NK-92 (cell line): ENCODE measurements around the gene ERICH6.

Experiments used
- DNase-seq: peaks from one replicate; lab custom pipeline; 2025; ENCODE audit not compliant: unreplicated experiment; lab: John Stamatoyannopoulos, UW

The ERICH6 gene

DNA sequence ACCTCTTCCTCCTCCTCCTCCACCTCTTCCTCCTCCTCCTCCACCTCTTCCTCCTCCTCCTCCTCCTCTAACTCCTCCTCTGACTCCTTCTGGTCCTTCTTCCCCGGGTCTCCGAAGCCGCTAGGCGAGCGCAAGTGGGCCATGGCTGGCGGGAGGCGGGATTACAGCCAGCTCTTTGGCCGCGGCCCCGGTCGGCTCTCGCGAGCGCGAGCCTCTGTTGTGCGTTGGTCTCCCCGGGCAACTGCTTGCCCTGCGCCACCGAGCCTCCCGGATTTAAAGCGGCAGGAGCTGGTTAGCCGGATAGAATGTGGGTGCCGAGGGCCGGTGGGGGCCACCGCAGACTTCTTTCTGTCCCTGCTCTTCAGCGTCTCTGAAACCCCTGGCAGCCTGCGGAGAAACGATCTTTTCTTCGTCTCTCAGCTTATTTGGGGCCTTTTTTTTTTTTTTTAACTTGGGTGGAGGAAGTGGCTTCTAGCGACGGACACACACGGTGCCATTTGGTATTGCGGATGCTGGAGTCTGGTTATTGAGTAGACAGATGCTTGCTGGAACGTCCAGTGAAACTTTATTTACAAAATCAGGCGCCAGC is at the start of gene ERICH6:
Gene ERICH6 (minus strand): TSS at position 165 of the 589 bp plus-strand sequence. CDS start 22 bp downstream, at position 143.
- DNase-seq: no peak

DNA sequence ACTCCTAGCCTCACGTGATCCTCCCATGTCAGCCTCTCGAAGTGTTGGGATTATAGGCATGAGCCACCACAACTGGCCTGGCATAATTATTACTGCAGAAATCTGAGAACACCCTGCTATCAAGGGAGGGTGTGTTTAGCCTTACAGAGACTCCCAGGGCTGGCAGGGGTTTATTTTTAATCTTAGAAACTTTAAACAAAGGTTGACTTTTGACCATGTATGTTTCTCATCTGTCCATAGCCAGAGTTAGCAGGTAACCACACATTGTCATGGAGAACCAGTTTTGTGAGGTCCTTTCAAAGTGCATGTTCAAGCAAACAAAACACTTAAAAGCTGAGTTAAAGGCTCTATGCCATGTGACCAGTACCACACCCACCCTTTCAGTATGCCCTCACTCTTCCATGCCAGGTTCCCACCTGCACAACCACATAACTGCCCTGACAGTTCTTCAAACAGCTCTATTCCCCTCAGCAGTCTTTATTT is 48.1 kb upstream of the ERICH6 start:
- DNase-seq: no peak

DNA sequence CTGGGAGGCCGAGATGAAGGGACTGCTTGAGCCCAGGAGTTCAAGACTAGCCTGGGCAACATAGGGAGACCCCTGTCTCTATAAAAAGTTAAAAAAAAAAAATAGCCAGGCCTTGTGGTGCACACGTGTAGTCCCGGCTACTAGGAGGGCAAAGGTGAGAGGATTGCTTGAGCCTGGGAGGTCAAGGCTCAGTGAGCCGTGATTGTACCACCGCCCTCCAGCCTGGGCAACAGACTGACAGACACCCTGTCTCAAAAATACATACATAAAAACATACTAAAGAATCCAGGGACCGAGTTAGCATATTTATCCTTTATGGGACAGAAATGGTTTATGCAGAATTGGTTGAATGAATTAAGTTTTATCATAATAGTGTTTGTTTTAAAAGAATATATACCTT is 45.5 kb upstream of the ERICH6 start:
- DNase-seq: no peak

DNA sequence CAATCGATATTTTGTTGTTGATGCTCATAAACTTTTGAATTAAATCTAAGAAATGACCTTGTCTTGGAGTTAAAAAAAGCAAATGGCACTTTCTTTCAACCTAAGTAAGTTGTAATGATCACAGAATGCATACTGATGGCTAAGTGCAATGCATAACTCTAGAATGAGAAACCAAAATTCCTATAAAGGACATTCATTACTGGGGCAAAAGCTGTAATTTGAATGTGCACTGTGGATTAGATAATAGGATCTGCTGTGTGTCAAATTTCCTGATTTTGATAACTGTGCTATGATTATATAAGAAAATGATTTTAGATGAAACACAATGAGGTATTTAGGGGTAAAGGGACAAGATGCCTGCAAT is 44.9 kb upstream of the ERICH6 start:
- DNase-seq: no peak

DNA sequence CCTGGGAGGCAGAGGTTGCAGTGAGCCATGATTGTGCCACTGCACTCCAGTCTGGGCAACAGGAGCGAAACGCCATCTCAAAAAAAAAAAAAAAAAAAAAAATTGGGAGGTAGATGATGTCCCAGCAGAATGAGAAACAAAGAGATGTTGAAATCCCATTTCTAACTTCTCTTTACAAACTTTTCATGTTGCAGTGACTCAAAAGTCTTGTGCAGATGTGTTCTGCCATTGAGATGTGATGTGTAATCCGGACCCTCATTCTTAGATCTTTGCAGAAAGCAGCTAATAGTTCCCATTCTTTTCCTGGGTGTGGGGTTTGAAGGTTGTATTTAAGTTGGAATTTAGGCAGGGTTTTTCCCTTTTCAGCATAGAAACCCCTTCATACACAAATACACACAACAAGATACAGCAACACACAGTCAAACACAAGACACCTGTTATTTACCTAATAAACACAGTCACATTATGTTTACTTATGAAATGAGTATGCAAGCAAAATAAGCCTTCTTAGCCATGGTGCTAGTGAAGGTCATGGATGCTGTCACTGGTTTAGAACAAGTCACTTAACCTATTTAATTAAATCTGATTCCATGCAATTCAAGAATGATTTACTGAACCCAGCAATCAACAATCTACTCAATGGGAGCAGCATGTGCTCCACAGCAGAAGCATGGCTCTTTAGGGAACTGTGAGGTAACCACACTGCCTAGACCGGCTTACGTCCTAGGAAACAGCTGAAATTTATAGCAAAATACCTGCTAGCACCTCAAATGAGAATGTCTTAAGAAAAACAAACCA is 44.4 kb upstream of the ERICH6 start:
- no peak for DNase-seq

DNA sequence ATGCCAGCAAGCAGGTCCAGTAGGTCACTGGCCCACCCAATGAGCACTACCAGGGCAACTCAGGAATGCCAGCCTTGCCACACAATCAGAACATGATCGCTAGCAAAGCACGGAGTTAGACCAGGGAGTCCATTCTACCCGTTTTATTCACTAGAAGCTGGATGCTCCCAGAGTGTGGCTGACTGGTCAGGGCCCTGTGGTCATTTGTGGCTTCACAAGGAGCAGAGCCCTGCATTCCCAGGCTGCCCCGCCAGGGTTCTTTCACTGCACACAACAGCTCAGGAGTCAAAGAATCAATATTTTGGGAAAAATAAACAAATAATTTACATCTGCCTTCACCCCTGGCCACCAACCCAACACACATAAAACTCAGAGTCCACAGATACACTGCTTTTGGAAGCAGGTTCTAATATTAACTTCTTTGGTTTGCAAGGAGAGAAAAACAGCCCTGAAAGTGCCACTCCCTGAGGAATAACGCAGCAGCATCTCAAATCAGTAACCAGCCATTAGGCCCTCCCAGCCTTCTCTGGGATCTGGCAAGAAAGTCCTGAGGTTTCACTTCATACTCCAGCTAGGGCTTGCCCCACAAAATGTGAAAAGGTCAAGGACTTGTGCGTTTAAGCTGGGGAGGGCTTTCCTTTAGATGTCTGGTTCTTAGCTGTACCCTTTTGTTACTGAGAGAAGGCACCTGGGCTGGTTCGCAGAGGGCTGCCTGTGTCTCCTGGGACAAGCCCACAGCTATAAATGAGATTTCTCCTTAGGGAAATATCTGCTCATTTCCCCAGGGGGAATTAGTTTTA is 43.3 kb upstream of the ERICH6 start:
- no peak for DNase-seq

DNA sequence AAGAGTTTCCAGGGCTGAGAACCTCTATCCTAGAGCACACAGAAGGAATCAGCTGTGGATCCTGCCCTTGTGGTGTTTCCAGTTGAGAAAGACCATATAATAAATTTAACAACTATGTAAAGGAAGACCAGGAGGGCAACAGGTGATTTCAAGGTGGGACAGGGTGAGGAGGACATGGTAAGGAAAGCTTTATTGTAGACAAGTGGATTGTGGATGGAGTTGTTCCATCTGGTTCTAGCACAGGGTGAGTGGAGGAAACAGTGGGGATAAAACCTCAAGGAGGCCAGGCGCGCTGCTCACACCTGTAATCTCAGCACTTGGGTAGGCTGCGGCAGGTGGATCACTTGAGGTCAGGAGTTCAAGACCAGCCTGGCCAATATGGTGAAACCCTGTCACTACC is 42.1 kb upstream of the ERICH6 start:
- no peak for DNase-seq

DNA sequence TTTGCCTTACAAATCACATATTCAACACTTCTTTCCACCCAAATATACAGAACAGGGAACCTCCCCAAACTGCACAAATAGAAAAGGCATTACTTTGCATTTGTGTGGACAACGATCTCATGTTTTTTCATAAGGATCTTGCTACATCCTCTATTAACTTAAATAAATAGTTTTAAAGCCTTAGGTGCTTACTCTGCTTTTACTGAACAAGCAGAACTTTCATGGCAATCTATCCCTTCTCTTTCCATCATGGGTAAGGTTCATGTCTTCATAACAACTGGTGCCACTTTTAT is 41.1 kb upstream of the ERICH6 start:
- DNase-seq: no peak

DNA sequence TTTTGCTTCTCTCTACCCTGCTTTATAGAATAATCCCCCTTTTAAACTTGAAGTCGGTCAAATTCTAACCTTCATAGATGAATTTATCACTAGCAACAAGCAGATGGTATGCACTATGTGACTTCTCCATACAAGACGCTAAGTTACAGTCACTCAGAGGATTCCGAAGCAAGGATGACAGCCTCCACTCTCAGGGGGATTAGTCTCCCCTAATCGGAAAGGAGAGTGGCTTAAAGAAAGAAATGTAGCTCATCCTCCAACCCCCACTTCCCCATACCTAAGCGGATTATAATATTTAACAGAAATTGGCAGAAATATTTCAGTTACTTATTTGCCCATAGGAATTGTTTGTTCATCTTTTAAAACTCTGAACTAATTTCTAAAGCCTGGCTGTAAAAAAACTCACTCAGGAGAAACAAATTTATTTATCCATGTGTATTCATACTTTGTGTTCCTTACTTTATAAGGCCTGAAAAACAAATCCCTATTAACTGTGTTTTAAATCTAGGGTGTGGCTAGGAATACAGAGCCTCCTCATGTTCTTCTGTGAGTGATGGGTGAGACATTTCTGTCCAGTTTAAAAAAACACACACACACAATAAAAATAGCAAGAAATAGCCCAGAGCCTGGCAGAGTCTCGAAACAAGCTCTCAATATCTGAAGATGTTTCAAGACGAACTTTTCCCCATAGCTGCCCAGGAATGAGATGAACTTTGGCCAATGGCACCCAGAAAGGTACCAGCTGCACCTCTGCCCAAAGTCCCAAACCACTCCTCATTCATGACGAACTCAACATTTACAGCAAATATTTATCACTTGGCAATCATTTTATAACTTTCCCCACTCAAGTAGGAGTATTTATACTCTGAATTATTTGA is 40.6 kb upstream of the ERICH6 start:
- DNase-seq: no peak

DNA sequence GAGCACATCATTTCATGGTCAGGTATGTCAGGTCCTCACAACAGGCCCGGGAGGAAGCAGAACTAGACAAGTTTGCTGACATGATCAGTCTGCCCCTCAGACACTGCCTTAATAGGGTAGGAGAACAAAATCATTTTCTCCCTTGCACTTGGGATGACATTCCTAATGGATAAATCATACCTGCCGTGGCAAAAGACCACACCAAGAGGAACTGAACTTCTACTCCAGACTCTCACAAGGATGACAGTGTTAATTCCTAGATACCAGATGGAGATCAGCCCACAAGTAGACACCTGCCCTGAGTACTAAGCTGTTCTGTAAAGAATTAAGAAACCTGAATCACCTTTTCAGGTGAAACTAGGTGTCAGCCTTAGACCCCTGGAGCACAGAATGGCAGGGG is 39.8 kb upstream of the ERICH6 start:
- DNase-seq: no peak

DNA sequence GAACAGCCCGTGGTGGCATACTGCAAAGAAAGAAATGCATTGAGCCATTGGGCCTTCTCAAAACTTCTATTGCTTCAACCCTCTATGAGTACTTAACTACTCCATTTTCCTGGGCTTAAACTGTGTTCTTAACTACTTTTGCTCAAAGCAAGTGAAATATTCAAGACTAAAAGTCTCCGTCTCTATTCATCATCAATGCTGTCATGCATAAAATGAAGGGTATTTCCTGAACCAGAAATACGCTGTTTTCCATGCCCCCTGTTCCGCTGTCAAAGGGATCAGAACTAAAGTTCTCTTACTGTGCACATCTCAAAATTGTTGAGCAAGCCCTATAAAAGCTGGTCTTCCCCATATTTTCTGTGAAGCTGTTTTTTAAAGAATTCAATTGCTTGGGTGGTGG is 39.0 kb upstream of the ERICH6 start:
- DNase-seq: no peak

DNA sequence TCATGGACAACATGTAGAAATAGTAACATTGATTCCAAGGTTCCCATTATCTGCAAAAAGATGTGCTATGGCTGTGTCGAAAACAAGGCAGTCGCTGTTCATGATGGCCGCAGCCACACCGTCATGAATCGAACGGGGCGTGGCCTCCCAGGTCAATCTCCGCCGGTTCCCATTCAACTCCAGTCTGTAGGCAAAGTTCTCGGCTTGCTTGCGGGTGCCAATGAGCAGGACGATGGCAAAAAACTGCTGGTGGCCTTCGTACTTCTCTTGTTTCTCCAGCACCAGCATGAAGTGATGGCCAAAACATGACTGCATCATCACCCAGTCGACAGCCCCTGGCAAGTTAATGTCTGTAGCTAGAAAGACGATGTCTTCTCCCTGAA is 38.4 kb upstream of the ERICH6 start:
- no peak for DNase-seq

DNA sequence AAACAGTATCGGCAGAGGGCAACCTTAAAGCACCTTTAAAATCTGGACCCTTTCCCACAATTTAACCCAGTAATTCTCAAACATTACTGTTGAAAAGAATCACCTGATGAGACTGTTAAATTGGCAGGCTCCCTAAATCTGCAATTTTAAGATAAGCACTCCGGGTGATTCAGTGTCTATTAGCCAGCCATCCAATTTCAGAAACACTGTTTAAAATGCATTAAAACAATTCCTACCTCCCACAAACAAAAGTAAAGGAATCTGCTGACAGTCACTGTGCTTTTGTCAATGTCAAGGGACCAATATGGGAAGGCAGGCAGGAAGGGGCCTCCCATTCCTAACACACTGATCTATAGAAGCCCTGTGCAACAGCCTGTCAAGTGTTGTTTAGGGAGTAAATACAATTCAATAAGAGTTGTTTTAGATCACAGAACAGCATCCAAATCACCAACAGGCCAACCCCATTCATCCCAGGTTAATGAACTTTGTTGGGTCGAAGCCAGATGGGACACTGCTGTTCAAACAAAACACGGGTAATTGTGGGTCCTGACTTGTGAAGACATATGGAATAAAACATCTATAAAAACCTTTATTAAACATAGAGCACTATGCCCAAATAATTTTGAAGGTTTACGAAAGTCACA is 37.9 kb upstream of the ERICH6 start:
- no peak for DNase-seq

DNA sequence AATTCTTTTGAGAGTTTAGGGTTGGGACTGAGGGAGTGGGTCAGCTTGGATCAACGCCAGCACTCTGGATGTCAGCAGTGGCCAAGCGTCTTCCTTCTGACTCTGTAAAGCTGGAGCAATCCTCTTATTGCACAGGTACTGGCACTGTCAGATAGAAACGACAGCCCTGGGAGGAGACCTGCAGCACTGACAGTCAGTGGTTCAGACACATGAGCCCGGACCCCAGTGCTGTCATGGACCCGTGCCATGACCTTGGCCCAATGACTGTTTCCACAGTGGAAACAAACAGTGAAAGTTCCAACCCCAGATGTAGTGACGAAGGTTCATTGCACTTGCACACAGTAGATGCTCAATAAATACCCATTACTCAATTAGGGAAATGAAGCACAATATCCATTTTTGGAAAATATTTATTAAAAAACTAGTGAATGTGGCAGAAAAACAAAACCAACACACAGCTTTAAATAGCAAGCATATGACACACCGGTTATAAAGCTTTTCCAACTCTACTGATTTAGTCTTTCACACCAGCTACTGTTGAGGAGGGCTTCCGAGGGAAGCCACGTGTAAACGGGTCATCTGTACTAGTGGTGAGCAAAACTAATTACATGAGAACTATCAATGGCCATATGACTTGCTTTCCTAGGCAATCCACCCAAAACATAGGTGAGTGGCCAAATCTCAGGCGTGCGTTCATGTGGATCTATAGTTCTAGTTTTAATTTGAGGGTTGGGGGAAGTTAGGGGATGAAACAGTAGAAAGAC is 37.2 kb upstream of the ERICH6 start:
- DNase-seq: no peak

DNA sequence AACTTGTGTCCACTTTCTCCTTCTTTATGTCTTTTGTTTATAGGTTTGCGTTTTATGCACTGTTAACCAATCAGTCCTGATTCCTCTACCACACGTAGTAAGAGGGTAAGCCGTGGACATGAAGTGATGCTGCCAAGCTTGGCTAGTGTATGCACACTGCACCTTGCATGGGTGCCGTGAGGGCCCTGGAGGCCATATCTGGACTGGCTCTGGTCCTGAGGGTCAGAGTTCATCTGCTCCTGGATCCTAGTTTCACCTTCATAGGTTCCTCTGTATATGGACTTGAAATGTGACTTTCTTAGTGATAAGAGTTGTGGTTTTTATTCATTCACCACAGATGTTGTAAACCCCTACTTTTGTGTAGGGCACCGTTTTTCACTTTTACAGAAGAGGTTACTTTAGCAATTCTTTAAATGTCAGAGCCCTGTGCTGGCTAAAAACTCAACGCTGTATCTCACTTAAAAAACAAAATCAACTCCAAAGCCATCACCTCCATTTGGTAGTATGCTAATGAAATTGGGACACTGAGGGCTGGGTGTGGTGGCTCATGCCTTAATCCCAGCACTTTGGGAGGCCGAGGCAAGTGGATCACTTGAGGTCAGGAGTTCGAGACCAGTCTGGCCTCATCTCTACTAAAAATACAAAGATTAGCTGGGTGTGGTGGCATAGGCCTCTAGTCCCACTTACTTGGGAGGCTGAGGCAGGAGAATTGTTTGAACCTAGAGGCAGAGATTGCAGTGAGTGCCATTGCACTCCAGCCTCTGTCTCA is 36.3 kb upstream of the ERICH6 start:
- no peak for DNase-seq

DNA sequence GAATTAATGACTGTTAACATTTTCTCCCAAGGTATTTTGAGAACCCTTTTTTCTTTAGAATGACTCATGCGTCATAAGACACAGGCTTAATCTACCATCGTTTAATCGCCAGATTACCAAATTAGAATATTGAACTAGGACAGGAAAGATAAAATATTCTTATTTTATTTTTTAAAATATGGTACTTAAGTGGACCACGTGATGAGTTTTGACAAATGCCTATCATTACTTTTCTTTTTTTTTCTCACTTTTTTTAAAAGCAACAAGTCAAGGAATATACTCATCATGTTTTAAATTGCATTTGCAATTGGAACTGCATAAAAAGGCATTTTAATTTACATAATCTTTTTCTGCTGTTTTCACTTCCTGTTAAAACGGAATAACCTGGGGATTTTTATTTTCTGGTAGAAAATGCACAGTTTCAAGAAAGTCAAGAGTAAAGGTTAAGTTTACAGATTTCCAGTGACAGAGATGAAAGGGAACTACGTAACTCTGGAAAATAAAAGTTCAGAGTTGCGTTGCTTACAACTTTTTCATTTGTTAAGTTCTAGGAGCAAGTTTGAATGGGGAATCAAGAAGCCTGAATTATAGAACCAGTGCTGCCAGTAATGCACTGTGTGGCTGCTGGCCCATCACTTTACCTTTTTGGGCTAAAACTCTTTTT is 35.6 kb upstream of the ERICH6 start:
- DNase-seq: no peak

DNA sequence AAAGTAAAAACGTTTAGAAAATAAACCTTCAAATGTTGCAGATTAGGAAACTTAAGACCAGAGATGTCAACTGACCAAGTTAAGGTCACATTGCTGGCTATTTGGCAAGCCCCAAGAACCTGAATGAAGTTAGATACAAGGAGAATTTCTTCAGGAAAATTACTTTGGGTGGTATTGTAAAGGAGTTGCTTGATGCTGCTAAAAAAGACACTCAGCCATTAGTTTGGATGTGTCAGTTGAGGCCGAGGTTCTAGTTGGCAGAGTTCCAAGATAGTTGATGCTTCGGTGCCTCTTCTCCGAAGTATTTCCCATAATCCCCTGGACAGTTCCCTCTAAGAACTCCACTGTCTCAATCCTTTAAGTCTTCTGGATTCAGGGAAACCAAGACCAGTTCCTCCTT is 35.0 kb upstream of the ERICH6 start:
- DNase-seq: no peak

DNA sequence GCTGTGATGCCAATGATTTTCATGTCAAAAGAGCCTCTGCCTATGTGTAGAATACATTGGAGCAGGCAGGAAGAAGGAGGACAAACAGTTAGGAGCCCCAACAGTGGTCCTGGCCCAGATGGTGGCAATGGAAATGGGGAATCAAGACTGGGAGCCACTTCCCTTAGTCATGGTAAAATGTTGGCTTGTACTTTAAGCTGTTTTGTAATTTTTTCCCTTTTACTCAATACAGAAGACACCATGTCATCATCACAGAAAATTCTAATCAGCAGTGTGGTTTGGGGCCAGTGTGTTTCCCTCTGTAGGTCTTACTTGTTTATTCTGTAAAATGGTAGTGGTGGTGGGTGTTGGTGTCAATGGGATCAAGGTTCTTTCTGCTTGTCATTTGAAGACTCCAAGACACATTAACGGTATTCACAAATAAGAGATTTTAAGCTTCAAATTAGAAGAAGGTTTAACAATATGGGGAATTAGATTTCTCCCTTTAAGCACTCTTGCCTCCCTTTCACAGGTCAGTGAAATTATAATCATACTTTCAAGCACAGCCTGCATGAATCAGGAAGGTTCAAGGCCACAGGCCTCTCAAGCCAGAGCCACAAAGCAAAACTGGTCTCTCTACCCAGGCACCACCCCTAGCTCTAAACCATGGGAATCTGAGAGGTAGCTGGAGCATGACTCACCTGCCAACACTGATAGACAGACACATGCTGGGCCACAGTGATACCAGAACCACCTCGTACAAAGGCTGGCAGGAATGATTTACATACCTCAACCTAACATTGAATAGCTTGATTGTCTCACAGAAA is 34.4 kb upstream of the ERICH6 start:
- no peak for DNase-seq
